ENCODE data around the gene INF2. TPM values are rescaled to one million over a fixed set of nuclear protein-coding genes. Genes with fewer than 3 reads are reported as not detected.

Gene INF2
- total RNA-seq, 1 experiment from 2014 or later, result 113 TPM

DNA sequence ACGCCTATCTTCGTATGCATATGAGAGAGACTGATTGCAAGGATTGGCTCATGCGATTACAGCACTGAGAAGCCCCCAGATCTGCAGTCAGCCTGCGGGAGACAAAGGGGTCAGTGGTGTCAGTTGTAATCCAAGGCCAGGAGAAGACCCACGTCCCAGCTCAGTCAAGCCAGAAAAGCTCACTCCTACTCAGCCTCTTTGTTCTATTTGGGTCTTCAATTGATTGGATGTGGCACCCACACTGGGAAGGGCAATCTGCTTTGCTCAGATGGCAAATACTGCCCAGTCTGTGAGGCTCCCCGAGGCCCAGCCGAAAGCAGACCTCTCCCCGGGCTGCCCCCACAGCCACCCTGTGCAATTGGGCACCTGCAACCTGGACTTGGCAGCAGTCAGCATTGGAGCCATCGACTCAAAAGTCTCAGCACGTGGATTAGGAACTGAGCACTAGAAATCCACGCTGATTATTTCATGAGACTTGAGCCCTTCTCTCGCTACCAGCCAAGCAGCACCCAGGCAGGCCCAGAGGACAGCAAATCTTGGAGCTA, 45.3 kb upstream of the INF2 start:
- no peaks in the 10 kb centered on the region for H3F3A ChIP-seq (ENCODE audit: insufficient read depth, low read depth)
- no peaks in the 10 kb centered on the region for H3K79me2 ChIP-seq (ENCODE audit: low read depth)
- no peak overlapping the region for H3K27ac ChIP-seq
- no peak overlapping the region for H3K4me2 ChIP-seq
- intact Hi-C loops (cut with micrococcal nuclease; ENCODE audit: unreplicated experiment), result loop anchor here (5.0 kb wide), 1 partner anchor 507 kb away; the partner anchor contains the start of gene KIF26A
- H3K4me1 ChIP-seq (replicated peaks; ENCODE audit: insufficient read depth), result no peaks in the 10 kb centered on the region
- H3K9me2 ChIP-seq (ENCODE audit: insufficient read depth), result no peaks in the 10 kb centered on the region
- H2AFZ ChIP-seq, result no peak overlapping the region
- POLR2A ChIA-PET (ENCODE audit: unreplicated experiment), result no interaction called here
- TF ChIP-seq, protein P1, sequence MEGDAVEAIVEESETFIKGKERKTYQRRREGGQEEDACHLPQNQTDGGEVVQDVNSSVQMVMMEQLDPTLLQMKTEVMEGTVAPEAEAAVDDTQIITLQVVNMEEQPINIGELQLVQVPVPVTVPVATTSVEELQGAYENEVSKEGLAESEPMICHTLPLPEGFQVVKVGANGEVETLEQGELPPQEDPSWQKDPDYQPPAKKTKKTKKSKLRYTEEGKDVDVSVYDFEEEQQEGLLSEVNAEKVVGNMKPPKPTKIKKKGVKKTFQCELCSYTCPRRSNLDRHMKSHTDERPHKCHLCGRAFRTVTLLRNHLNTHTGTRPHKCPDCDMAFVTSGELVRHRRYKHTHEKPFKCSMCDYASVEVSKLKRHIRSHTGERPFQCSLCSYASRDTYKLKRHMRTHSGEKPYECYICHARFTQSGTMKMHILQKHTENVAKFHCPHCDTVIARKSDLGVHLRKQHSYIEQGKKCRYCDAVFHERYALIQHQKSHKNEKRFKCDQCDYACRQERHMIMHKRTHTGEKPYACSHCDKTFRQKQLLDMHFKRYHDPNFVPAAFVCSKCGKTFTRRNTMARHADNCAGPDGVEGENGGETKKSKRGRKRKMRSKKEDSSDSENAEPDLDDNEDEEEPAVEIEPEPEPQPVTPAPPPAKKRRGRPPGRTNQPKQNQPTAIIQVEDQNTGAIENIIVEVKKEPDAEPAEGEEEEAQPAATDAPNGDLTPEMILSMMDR (conservative IDR thresholded peaks at IDR 0.05), result no peak
- no peak for TF ChIP-seq EZH2 (IDR thresholded peaks at IDR 0.05; ENCODE audit: low read depth)
- H3K36me3 ChIP-seq (ENCODE audit: low read depth), result no peaks in the 10 kb centered on the region
- peaks cover 24% of the 10 kb centered on the region; the same call in 1 of the 2 replicates for H3K27me3 ChIP-seq (ENCODE audit: insufficient read depth, low read depth)
- DNase-seq, result no peak
- H4K20me1 ChIP-seq (ENCODE audit: insufficient read depth), result no peaks in the 10 kb centered on the region
- CTCF ChIA-PET, result interaction anchor here (0.5 kb wide), 1 partner anchor 1072 kb away, joined by 4 read pairs; no protein-coding TSS in a partner anchor
- H3K4me3 ChIP-seq, result no peak overlapping the region
- no TSS peak for BruUV-seq (replicated peaks)
- peaks cover 4% of the 10 kb centered on the region; the same call in 1 of the 2 replicates for H3K9me3 ChIP-seq (ENCODE audit: insufficient read depth, low read depth)

DNA sequence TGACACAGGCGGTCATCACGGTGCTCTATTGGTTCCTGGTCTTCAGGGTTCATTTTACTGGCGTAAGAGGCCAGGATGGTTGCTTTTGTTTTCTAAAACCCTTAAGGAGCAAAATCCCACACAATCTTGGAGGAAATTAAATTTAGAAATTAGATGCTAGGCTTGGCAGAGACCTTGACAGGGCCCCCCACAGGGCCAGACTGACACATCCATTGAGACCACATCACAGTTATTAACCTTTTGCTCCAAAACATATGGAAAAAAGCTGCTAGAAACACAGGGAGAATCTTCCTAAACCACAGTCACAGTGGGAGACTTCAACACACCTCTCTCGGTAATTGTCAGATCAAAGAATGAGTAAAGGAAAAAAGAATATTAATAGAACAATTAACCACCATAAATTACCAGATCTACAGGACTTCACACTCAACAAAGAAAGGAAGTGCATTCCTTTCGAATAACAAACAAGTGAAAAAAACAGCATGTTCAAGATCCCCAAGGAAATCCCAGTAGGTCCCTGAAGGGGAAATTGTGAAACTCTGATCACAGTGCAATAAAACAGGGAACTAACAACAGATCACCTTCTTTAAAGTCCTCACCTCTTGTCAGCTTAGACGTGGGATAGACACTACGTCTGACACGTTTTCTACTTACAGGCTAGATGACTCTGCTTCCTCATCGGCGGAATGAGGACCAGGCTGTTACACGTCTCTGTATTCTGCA, 44.6 kb upstream of the INF2 start:
- Histone ChIP-seq H3K27ac (no peak overlapping the region), H4K20me1 (ENCODE audit: insufficient read depth) (no peaks in the 10 kb centered on the region), H3K4me2 (no peak overlapping the region), H3K9me3 (ENCODE audit: insufficient read depth, low read depth) (peaks cover 4% of the 10 kb centered on the region; the same call in 1 of the 2 replicates), H2AFZ (no peak overlapping the region), H3K36me3 (ENCODE audit: low read depth) (no peaks in the 10 kb centered on the region), H3K79me2 (ENCODE audit: low read depth) (no peaks in the 10 kb centered on the region), H3K27me3 (ENCODE audit: insufficient read depth, low read depth) (peaks cover 23% of the 10 kb centered on the region), H3F3A (ENCODE audit: insufficient read depth, low read depth) (no peaks in the 10 kb centered on the region), H3K4me1 (replicated peaks; ENCODE audit: insufficient read depth) (no peaks in the 10 kb centered on the region), H3K9me2 (ENCODE audit: insufficient read depth) (no peaks in the 10 kb centered on the region), H3K4me3 (no peak overlapping the region)
- BruUV-seq (replicated peaks), result no TSS peak
- TF ChIP-seq, protein P1 (conservative IDR thresholded peaks at IDR 0.05), result no peak
- no peak for TF ChIP-seq EZH2 (IDR thresholded peaks at IDR 0.05; ENCODE audit: low read depth)
- ChIA-PET CTCF (no interaction called here), POLR2A (ENCODE audit: unreplicated experiment) (no interaction called here)
- no peak for DNase-seq
- intact Hi-C loops (cut with micrococcal nuclease; ENCODE audit: unreplicated experiment), result loop anchor here (5.0 kb wide), 1 partner anchor 508 kb away; the partner anchor contains the start of gene KIF26A

DNA sequence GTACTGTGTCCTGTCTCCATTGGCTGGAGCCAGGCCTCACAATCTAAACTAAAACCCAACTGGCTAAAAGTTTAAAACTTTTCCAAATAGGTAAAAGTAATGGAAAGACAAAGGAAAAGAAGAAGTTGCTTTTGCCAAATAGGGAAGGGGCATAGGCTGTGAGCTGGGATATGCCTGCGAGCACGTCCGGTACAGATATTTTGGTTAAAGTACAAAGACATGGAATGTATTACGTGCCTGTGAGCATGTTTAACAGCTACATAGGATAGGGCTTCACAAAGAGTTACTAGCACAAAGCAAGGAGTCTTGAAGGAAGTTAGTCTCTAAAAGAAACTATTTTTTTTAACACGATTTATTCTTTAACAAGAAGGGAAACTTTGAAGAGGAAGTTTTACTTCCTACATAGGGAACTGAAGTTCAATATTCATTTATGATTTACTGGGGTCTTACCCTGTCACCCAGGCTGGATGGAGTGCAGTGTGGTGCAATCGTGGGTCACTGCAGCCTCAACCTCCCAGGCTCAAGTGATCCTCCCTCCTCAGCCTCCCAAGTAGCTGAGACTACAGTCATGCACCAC, 41.9 kb upstream of the INF2 start:
- H3K79me2 ChIP-seq (ENCODE audit: low read depth), result no peaks in the 10 kb centered on the region
- DNase-seq, result no peak
- BruUV-seq (replicated peaks), result no TSS peak
- no peak overlapping the region for H3K4me3 ChIP-seq
- no peaks in the 10 kb centered on the region for H4K20me1 ChIP-seq (ENCODE audit: insufficient read depth)
- H3K9me3 ChIP-seq (ENCODE audit: insufficient read depth, low read depth), result peaks cover 4% of the 10 kb centered on the region; the same call in 1 of the 2 replicates
- CTCF ChIA-PET, result no interaction called here
- no peak for TF ChIP-seq EZH2 (IDR thresholded peaks at IDR 0.05; ENCODE audit: low read depth)
- TF ChIP-seq, protein P1 (conservative IDR thresholded peaks at IDR 0.05), result no peak
- H3K4me2 ChIP-seq, result no peak overlapping the region
- POLR2A ChIA-PET (ENCODE audit: unreplicated experiment), result no interaction called here
- no peaks in the 10 kb centered on the region for H3K4me1 ChIP-seq (replicated peaks; ENCODE audit: insufficient read depth)
- no peak overlapping the region for H3K27ac ChIP-seq
- H3K27me3 ChIP-seq (ENCODE audit: insufficient read depth, low read depth), result peaks cover 22% of the 10 kb centered on the region
- H3F3A ChIP-seq (ENCODE audit: insufficient read depth, low read depth), result no peaks in the 10 kb centered on the region
- H3K36me3 ChIP-seq (ENCODE audit: low read depth), result no peaks in the 10 kb centered on the region
- H3K9me2 ChIP-seq (ENCODE audit: insufficient read depth), result no peaks in the 10 kb centered on the region
- intact Hi-C loops (cut with micrococcal nuclease; ENCODE audit: unreplicated experiment), result no loop called here
- H2AFZ ChIP-seq, result no peak overlapping the region

Measured in PC-9 (cell line).